Naive B cell (primary cell): ENCODE results near the gene FAM110A. TPM values are rescaled to one million over a fixed set of nuclear protein-coding genes. Genes with fewer than 3 reads are reported as not detected.

ENCODE experiments used
- ATAC-seq, 2 donors: fragments of 150-1000 bp; cut with Tn5 transposase; 2 replicates each; pipeline ENCODE4 v1.10.0; 2021; ENCODE audit warnings: low read depth in 2 of 2, mild to moderate bottlenecking in 2 of 2, moderate library complexity in 2 of 2
- DNase-seq: peaks from one replicate; pipeline ENCODE4 v3.0.0; 2022
- H3K27ac Mint-ChIP-seq, 6 donors: one replicate each; pipeline ENCODE4 v1.8.0; 2020 to 2022; ENCODE audit warnings: mild to moderate bottlenecking in 6 of 6, mixed read lengths in 6 of 6, moderate library complexity in 5 of 6, inconsistent platforms in 2 of 6
- H3K27me3 Mint-ChIP-seq, 3 donors: one replicate each; pipeline ENCODE4 v1.8.0; 2021 to 2022; ENCODE audit warnings: mixed read lengths in 3 of 3, mild to moderate bottlenecking in 1 of 3
- H3K36me3 Mint-ChIP-seq, 2 donors: one replicate each; pipeline ENCODE4 v1.8.0; 2020 to 2022; ENCODE audit warnings: mixed read lengths in 2 of 2, inconsistent platforms in 1 of 2, mild to moderate bottlenecking in 1 of 2
- H3K4me1 Mint-ChIP-seq, 3 donors: one replicate each; pipeline ENCODE4 v1.8.0; 2020 to 2022; ENCODE audit warnings: mixed read lengths in 3 of 3, inconsistent platforms in 1 of 3, mild to moderate bottlenecking in 1 of 3, moderate library complexity in 1 of 3
- H3K4me3 Mint-ChIP-seq, 8 donors: one replicate each; pipeline ENCODE4 v1.8.0; 2020 to 2022; ENCODE audit warnings: mild to moderate bottlenecking in 8 of 8, mixed read lengths in 8 of 8, moderate library complexity in 8 of 8, inconsistent platforms in 2 of 8
- H3K9me3 Mint-ChIP-seq, 7 donors: one replicate each; pipeline ENCODE4 v1.8.0; 2020 to 2022; ENCODE audit warnings: mixed read lengths in 7 of 7, mild to moderate bottlenecking in 5 of 7, inconsistent platforms in 2 of 7, moderate library complexity in 1 of 7
- polyA plus RNA-seq, 6 donors: library from polyadenylated mRNA; unstranded; fragments of 300-500 nt; fragmentation: Illumina TruSeq; gene quantifications; one replicate each; pipeline ENCODE4 v1.2.3, GENCODE V29; 2021; ENCODE audit warnings: low read depth in 6 of 6

The FAM110A gene
- polyA plus RNA-seq, 6 donors from 2014 or later = 8.9 to 18.9 (median 12.4) TPM

- Mint-ChIP-seq H3K36me3 (no peaks in the 10 kb centered on the region), H3K9me3 (no peaks in the 10 kb centered on the region), H3K27ac (peak overlapping the region in 4 of 6 donors; percentile 0 to 75 (median 6)), H3K4me3 (peak overlapping the region in 2 of 8 donors; percentile 18 to 44), H3K27me3 (peaks cover 18 to 45% (median 44%) of the 10 kb centered on the region in 3 donors), H3K4me1 (peaks cover 6 to 17% (median 8%) of the 10 kb centered on the region in 3 donors)
- ATAC-seq = peak; percentile 37 to 47
- peak; percentile 61 for DNase-seq
Observed at GRCh38 chr20:815914-816606, 17.5 kb upstream of the FAM110A start.

GRCh38 chr20:818001-818664, 15.4 kb upstream of the FAM110A start:
- peaks cover 14 to 42% (median 35%) of the 10 kb centered on the region in 3 donors for H3K27me3 Mint-ChIP-seq
- no peak overlapping the region for H3K4me3 Mint-ChIP-seq
- DNase-seq = no peak
- H3K4me1 Mint-ChIP-seq = peaks cover 8 to 17% (median 12%) of the 10 kb centered on the region in 3 donors
- ATAC-seq = no peak
- H3K27ac Mint-ChIP-seq = no peak overlapping the region
- no peaks in the 10 kb centered on the region for H3K36me3 Mint-ChIP-seq
- H3K9me3 Mint-ChIP-seq = no peaks in the 10 kb centered on the region

- Mint-ChIP-seq H3K27me3 (peaks cover 13 to 33% (median 23%) of the 10 kb centered on the region in 3 donors), H3K9me3 (no peaks in the 10 kb centered on the region), H3K27ac (peak overlapping the region in 4 of 6 donors; percentile 28 to 67 (median 50)), H3K4me3 (no peak overlapping the region), H3K4me1 (peaks cover 8 to 17% (median 12%) of the 10 kb centered on the region in 3 donors), H3K36me3 (no peaks in the 10 kb centered on the region)
- ATAC-seq = no peak
- no peak for DNase-seq
Observed at GRCh38 chr20:819680-820322, 13.7 kb upstream of the FAM110A start.

DNA sequence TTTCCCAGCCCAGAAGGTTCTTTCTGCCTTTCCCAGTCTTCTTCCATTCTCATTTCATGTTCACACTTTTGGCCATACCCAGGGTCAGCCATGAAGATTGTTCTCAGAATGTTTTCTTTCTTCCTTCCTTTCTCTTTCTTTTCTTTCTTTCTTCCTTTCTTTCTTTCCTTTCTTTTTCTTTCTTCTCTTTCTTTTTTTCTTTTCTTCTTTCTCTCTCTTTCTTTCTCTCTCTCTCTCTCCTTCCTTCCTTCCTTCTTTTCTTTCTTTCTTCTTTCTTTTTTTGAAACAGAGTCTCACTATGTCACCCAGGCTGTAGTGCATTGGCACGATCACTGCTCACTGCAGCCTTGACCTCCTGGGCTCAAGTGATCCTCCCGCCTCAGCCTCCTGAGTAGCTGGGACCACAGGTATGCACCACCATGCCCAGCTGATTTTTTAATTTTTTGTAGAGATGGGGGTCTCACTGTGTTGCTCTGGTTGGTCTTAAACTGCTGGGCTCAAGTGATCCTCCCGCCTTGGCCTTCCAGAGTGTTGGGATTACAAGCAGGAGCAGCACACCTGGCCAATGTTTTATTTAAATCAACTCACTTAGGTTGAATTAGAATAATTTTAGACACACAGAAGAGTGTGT, 13.1 kb upstream of the FAM110A start:
- Mint-ChIP-seq H3K4me3 (no peak overlapping the region), H3K27me3 (peaks cover 14 to 27% (median 19%) of the 10 kb centered on the region in 3 donors), H3K9me3 (no peaks in the 10 kb centered on the region), H3K36me3 (no peaks in the 10 kb centered on the region), H3K4me1 (peaks cover 8 to 17% (median 12%) of the 10 kb centered on the region in 3 donors), H3K27ac (peak overlapping the region in 2 of 6 donors; percentile 59 to 67)
- no peak for ATAC-seq
- DNase-seq = no peak

- H3K4me1 Mint-ChIP-seq = peaks cover 3 to 12% (median 7%) of the 10 kb centered on the region in 3 donors
- no peaks in the 10 kb centered on the region for H3K9me3 Mint-ChIP-seq
- DNase-seq = no peak
- no peak for ATAC-seq
- H3K27me3 Mint-ChIP-seq = peaks cover 12 to 19% (median 18%) of the 10 kb centered on the region in 3 donors
- no peak overlapping the region for H3K4me3 Mint-ChIP-seq
- no peak overlapping the region for H3K27ac Mint-ChIP-seq
- H3K36me3 Mint-ChIP-seq = no peaks in the 10 kb centered on the region
Observed at GRCh38 chr20:821046-821730, 12.3 kb upstream of the FAM110A start.

DNA sequence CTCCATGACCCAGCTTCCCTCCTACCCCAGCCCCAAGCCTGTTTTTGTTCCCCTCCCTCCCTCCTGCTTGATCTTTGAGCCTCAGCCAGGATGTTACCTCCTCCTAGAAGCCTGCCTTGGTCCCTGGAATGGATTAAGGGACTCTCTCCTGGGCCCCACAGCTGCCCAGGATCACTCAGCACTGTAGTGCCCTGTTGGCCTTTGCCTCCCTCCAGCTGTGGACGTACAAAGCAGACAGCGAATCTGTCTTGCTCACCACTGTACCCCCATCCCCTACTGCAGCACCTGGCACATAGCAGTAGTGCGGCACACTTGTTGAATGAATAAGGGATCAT, 11.8 kb upstream of the FAM110A start:
- no peak overlapping the region for H3K4me3 Mint-ChIP-seq
- ATAC-seq (no peak), DNase-seq (no peak)
- no peaks in the 10 kb centered on the region for H3K9me3 Mint-ChIP-seq
- no peaks in the 10 kb centered on the region for H3K36me3 Mint-ChIP-seq
- peaks cover 12 to 17% (median 15%) of the 10 kb centered on the region in 3 donors for H3K27me3 Mint-ChIP-seq
- H3K27ac Mint-ChIP-seq = peak overlapping the region in 1 of 6 donors; percentile 54
- H3K4me1 Mint-ChIP-seq = peaks cover 3 to 11% (median 6%) of the 10 kb centered on the region in 3 donors

GRCh38 chr20:822651-823573, 10.6 kb upstream of the FAM110A start:
- Mint-ChIP-seq H3K36me3 (no peaks in the 10 kb centered on the region), H3K4me3 (peak overlapping the region in 1 of 8 donors; percentile 5), H3K4me1 (peaks cover 3 to 11% (median 6%) of the 10 kb centered on the region in 3 donors), H3K27me3 (peaks cover 12 to 17% (median 15%) of the 10 kb centered on the region in 3 donors), H3K27ac (peak overlapping the region in 1 of 6 donors; percentile 83), H3K9me3 (no peaks in the 10 kb centered on the region)
- DNase-seq (no peak), ATAC-seq (no peak)

- no peak overlapping the region for H3K4me3 Mint-ChIP-seq
- peaks cover 3 to 11% (median 6%) of the 10 kb centered on the region in 3 donors for H3K4me1 Mint-ChIP-seq
- no peaks in the 10 kb centered on the region for H3K36me3 Mint-ChIP-seq
- peaks cover 12 to 17% (median 15%) of the 10 kb centered on the region in 3 donors for H3K27me3 Mint-ChIP-seq
- H3K9me3 Mint-ChIP-seq = no peaks in the 10 kb centered on the region
- no peak for DNase-seq
- no peak for ATAC-seq
- no peak overlapping the region for H3K27ac Mint-ChIP-seq
Observed at GRCh38 chr20:823574-823902, 10.0 kb upstream of the FAM110A start.

DNA sequence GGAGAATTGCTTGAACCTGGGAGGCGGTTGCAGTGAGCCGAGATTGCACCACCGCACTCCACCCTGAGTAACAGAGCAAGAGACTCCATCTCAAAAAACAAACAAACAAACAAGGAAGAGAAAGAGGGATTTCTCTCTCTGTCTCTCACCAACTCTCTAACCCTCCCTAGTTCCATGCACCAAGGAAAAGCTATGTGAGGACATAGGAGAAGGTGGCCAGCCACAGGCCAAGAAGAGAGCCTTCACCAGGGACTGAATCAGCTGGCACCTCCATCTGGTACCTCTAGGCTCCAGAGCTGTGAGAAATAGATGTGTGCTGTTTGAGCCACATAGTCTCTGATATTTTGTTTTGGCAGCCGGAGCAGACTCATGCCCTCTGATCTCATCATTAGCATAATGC, 9.0 kb upstream of the FAM110A start:
- ATAC-seq (no peak), DNase-seq (no peak)
- Mint-ChIP-seq H3K36me3 (no peaks in the 10 kb centered on the region), H3K27me3 (peaks cover 12 to 17% (median 15%) of the 10 kb centered on the region in 3 donors), H3K27ac (no peak overlapping the region), H3K9me3 (no peaks in the 10 kb centered on the region), H3K4me1 (peaks cover 0 to 6% (median 6%) of the 10 kb centered on the region in 3 donors), H3K4me3 (no peak overlapping the region)

DNA sequence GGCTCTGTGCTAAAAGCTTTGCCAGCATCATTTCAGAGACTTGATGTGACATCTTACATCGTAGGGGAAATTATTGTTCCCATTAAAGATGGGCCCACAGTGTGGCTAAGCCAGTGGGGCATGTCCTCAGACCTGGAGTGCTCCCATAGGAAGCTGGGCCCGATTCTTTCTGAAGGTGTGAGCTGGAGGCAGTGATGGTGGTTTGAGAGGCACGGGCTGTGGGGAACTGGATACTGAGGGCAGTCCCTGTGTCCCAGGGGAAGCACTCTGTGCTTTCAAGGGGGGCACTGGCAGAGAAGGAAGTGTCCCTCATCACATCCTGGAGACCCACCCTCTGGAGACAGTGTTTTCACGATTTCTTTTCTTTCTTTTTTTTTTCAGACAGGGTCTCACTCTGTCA, 8.6 kb upstream of the FAM110A start:
- no peaks in the 10 kb centered on the region for H3K36me3 Mint-ChIP-seq
- H3K4me3 Mint-ChIP-seq = no peak overlapping the region
- H3K27ac Mint-ChIP-seq = no peak overlapping the region
- DNase-seq (no peak), ATAC-seq (no peak)
- peaks cover 0 to 6% (median 6%) of the 10 kb centered on the region in 3 donors for H3K4me1 Mint-ChIP-seq
- peaks cover 12 to 15% (median 13%) of the 10 kb centered on the region in 3 donors for H3K27me3 Mint-ChIP-seq
- H3K9me3 Mint-ChIP-seq = no peaks in the 10 kb centered on the region

DNA sequence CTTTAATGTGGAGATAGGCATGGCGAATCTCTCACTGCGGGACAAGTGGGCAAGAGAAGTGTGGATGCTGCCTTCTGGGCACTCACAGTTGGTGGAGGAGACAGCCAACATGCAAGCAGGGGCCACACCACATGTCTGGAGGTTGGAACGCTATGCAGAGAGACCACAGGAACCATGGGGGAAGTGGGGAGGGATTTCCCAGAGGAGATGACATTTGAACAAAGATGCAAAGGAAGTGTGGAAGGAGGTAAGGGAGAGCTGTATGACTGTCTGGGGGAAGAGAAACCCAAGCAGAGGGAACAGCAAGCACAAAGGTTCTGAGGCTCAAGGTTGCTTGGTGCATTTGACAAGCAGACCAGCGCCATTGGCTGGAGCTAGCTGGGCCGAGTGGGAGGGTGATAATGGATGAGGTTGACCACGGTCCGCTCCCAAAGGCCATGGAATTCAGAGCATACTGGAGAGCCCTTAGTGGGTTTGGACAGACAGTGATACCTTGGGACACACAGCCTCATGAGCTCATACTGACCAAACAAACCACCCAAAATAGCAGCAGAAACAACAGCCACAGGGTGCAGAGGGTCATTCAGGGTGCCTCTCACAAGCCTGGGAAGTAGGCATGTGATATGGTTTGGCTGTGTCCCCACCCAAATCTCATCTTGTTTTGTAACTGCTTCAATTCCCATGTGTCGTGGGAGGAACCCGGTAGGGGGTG, 7.6 kb upstream of the FAM110A start:
- no peaks in the 10 kb centered on the region for H3K36me3 Mint-ChIP-seq
- peaks cover 0 to 6% (median 0%) of the 10 kb centered on the region in 3 donors for H3K4me1 Mint-ChIP-seq
- DNase-seq = no peak
- peak overlapping the region in 1 of 8 donors; percentile 64 for H3K4me3 Mint-ChIP-seq
- peak overlapping the region in 1 of 6 donors; percentile 1 for H3K27ac Mint-ChIP-seq
- ATAC-seq = no peak
- peaks cover 10 to 15% (median 12%) of the 10 kb centered on the region in 3 donors for H3K27me3 Mint-ChIP-seq
- no peaks in the 10 kb centered on the region for H3K9me3 Mint-ChIP-seq
